Neuronal stem cell (in vitro differentiated cells): ENCODE results near the gene PLEKHA5.

ENCODE experiments used
- DNase-seq: peaks from one replicate; pipeline ENCODE4 v3.0.0-alpha.2; 2013; ENCODE audit warnings: low spot score
- H2AFZ ChIP-seq: one replicate; pipeline ENCODE4 v1.6.1; 2013; ENCODE audit warnings: mild to moderate bottlenecking, low read length, inconsistent platforms
- H2AK5ac ChIP-seq: 2 replicates; pipeline ENCODE4 v1.6.1; 2013; ENCODE audit warnings: low read depth, mild to moderate bottlenecking, inconsistent platforms, low read length, moderate library complexity, mixed read lengths
- H2BK120ac ChIP-seq: 2 replicates; pipeline ENCODE4 v1.6.1; 2013; ENCODE audit warnings: low read depth, mild to moderate bottlenecking, inconsistent platforms, low read length, moderate library complexity, mixed read lengths
- H2BK12ac ChIP-seq: one replicate; pipeline ENCODE4 v1.6.1; 2013; ENCODE audit warnings: low read length, inconsistent platforms
- H2BK15ac ChIP-seq: 2 replicates; pipeline ENCODE4 v1.6.1; 2013; ENCODE audit warnings: mild to moderate bottlenecking, low read length, inconsistent platforms, mixed read lengths
- H2BK5ac ChIP-seq: one replicate; pipeline ENCODE4 v1.6.1; 2013; ENCODE audit warnings: inconsistent platforms, mild to moderate bottlenecking, low read length, moderate library complexity
- H3K14ac ChIP-seq: one replicate; pipeline ENCODE4 v1.6.1; 2013; ENCODE audit warnings: low read length, inconsistent platforms
- H3K18ac ChIP-seq: 2 replicates; pipeline ENCODE4 v1.6.1; 2013; ENCODE audit warnings: low read length, inconsistent platforms
- H3K23ac ChIP-seq: 2 replicates; pipeline ENCODE4 v1.6.1; 2013; ENCODE audit warnings: low read depth, mild to moderate bottlenecking, mixed read lengths, low read length, inconsistent platforms; ENCODE audit not compliant: poor library complexity
- H3K27ac ChIP-seq: replicated peaks from 3 replicates; pipeline ENCODE4 v1.5.1; 2013; ENCODE audit warnings: low read length, inconsistent platforms
- H3K27me3 ChIP-seq, 3 experiments: 2 replicates each; pipeline ENCODE4 v1.6.1; 2013; ENCODE audit warnings: low read length in 3 of 3, mild to moderate bottlenecking in 2 of 3, inconsistent platforms in 1 of 3, low read depth in 1 of 3, mixed read lengths in 1 of 3, moderate library complexity in 1 of 3; ENCODE audit not compliant: control insufficient read depth in 3 of 3, insufficient read depth in 3 of 3
- H3K36me3 ChIP-seq, 2 donors: replicated peaks in 1 of 2; 2 replicates each; pipeline ENCODE4 v1.6.1; 2013; ENCODE audit warnings: low read length in 2 of 2; ENCODE audit not compliant: control insufficient read depth in 2 of 2, insufficient read depth in 2 of 2
- H3K4ac ChIP-seq: 2 replicates; pipeline ENCODE4 v1.6.1; 2013; ENCODE audit warnings: inconsistent platforms, mild to moderate bottlenecking, low read length, moderate library complexity
- H3K4me1 ChIP-seq, 2 donors: 1 replicate in 1 of 2; 2 replicates in 1 of 2; pipeline ENCODE4 v1.6.1; 2013; ENCODE audit warnings: low read length in 2 of 2, low read depth in 1 of 2; ENCODE audit not compliant: control insufficient read depth in 2 of 2, insufficient read depth in 1 of 2
- H3K4me2 ChIP-seq: one replicate; pipeline ENCODE4 v1.6.1; 2013; ENCODE audit warnings: mild to moderate bottlenecking, low read length, inconsistent platforms; ENCODE audit not compliant: insufficient read depth, poor library complexity, severe bottlenecking
- H3K4me3 ChIP-seq, 2 donors: 2 replicates each; pipeline ENCODE4 v1.5.1; 2013; ENCODE audit warnings: low read length in 2 of 2, mild to moderate bottlenecking in 2 of 2, inconsistent platforms in 1 of 2, moderate library complexity in 1 of 2
- H3K79me1 ChIP-seq: one replicate; pipeline ENCODE4 v1.6.1; 2013; ENCODE audit warnings: low read depth, mild to moderate bottlenecking, inconsistent platforms, low read length, moderate library complexity
- H3K9ac ChIP-seq: one replicate; pipeline ENCODE4 v1.6.1; 2013; ENCODE audit warnings: mild to moderate bottlenecking, low read depth, low read length, inconsistent platforms; ENCODE audit not compliant: poor library complexity
- H3K9me3 ChIP-seq, 2 donors: replicated peaks in 1 of 2; 2 replicates each; pipeline versions ENCODE3 to v1.6.1; 2013; ENCODE audit warnings: low read length in 2 of 2, mild to moderate bottlenecking in 2 of 2, inconsistent platforms in 1 of 2, low read depth in 1 of 2, mixed read lengths in 1 of 2, moderate library complexity in 1 of 2; ENCODE audit not compliant: control insufficient read depth in 2 of 2, insufficient read depth in 1 of 2
- H4K8ac ChIP-seq: one replicate; pipeline ENCODE4 v1.6.1; 2013; ENCODE audit warnings: low read depth, mild to moderate bottlenecking, inconsistent platforms, low read length, moderate library complexity
- H4K91ac ChIP-seq: one replicate; pipeline ENCODE4 v1.6.1; 2013; ENCODE audit warnings: low read length, low read depth, mild to moderate bottlenecking, inconsistent platforms; ENCODE audit not compliant: poor library complexity
- WGBS, 2 donors: extraction: QIAGEN DNeasy Blood & Tissue Kit; methylation state at CpG; one replicate each; pipeline ENCODE4 v1.1.7; 2013; ENCODE audit warnings: missing lambda C conversion rate in 2 of 2, mixed read lengths in 1 of 2; ENCODE audit not compliant: insufficient read length in 2 of 2, insufficient replicate concordance in 1 of 2; ENCODE audit errors: extremely low coverage in 2 of 2; 5-methylcytosine and 5-hydroxymethylcytosine counted together

PLEKHA5 gene

DNA sequence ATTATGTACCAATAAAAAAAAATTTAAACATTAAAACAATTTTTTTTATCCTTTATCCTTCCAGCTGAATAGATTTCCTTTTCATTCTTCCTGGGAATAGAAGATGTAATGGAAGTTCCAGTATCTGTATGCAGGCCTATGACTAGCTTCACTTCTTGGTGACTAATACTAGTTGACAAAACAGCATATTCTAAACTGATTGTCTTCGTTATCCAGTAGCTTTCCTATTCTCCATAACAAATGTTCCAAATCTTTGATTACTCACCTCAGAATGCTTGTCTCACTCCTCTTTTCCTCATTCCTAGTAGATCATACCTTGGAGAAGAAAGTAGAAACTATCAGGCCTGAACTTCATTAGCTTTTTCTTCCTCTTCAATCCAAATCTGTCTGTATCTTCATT is 70.7 kb downstream of the PLEKHA5 start:
- no peaks in the 10 kb centered on the region for H3K27me3 ChIP-seq
- peaks cover 0 to 11% of the 10 kb centered on the region in 2 donors for H3K4me1 ChIP-seq
- peaks cover 0 to 3% of the 10 kb centered on the region in 2 donors for H3K36me3 ChIP-seq
- no peak overlapping the region for H3K14ac ChIP-seq
- H2BK120ac ChIP-seq, result no peak overlapping the region
- DNase-seq, result no peak
- no peak overlapping the region for H2AK5ac ChIP-seq
- H2BK5ac ChIP-seq, result no peak overlapping the region
- H3K4ac ChIP-seq, result no peak overlapping the region
- no peak overlapping the region for H3K9ac ChIP-seq
- H3K4me2 ChIP-seq, result no peak overlapping the region
- WGBS, 2 donors, result no CpG with 5 or more reads among the region's 1 CpG
- no peak overlapping the region for H4K8ac ChIP-seq
- no peak overlapping the region for H3K4me3 ChIP-seq
- no peaks in the 10 kb centered on the region for H3K9me3 ChIP-seq
- no peak overlapping the region for H3K18ac ChIP-seq
- H3K23ac ChIP-seq, result no peak overlapping the region
- H4K91ac ChIP-seq, result no peak overlapping the region
- no peak overlapping the region for H2AFZ ChIP-seq
- no peak overlapping the region for H3K27ac ChIP-seq
- no peak overlapping the region for H2BK12ac ChIP-seq
- peaks cover 2% of the 10 kb centered on the region for H3K79me1 ChIP-seq
- no peak overlapping the region for H2BK15ac ChIP-seq

DNA sequence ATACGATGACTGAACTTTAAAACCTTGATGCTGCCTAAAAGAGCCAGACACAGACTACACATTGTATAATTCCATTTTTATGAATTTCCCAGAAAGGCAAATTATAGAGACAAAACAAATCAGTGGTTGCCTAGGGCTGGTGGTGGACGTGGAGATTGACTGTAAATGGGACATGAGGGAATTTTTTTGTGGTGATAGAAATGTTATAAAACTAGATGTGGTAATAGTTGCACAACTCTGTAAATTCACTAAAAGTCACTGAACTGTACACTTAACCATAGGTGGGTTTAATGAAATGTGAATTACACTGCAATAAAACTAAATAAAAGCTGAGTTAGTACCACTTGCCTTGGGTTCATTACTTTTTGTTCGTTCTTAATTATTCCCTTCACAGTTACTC is 72.1 kb downstream of the PLEKHA5 start:
- no CpG with 5 or more reads among the region's 3 CpGs for WGBS, 2 donors
- H3K36me3 ChIP-seq, result peaks cover 0 to 3% of the 10 kb centered on the region in 2 donors
- H2AFZ ChIP-seq, result no peak overlapping the region
- no peak overlapping the region for H2BK15ac ChIP-seq
- no peak for DNase-seq
- H3K79me1 ChIP-seq, result peaks cover 2% of the 10 kb centered on the region
- H3K4me2 ChIP-seq, result no peak overlapping the region
- H2AK5ac ChIP-seq, result no peak overlapping the region
- no peak overlapping the region for H2BK5ac ChIP-seq
- no peak overlapping the region for H4K8ac ChIP-seq
- H3K4me1 ChIP-seq, result peaks cover 0 to 11% of the 10 kb centered on the region in 2 donors
- H3K27ac ChIP-seq, result no peak overlapping the region
- H3K9ac ChIP-seq, result no peak overlapping the region
- no peak overlapping the region for H2BK120ac ChIP-seq
- no peak overlapping the region for H3K4ac ChIP-seq
- H4K91ac ChIP-seq, result no peak overlapping the region
- no peak overlapping the region for H3K4me3 ChIP-seq
- no peak overlapping the region for H2BK12ac ChIP-seq
- H3K18ac ChIP-seq, result no peak overlapping the region
- no peak overlapping the region for H3K23ac ChIP-seq
- no peak overlapping the region for H3K14ac ChIP-seq
- H3K27me3 ChIP-seq, result no peaks in the 10 kb centered on the region
- H3K9me3 ChIP-seq, result no peaks in the 10 kb centered on the region

DNA sequence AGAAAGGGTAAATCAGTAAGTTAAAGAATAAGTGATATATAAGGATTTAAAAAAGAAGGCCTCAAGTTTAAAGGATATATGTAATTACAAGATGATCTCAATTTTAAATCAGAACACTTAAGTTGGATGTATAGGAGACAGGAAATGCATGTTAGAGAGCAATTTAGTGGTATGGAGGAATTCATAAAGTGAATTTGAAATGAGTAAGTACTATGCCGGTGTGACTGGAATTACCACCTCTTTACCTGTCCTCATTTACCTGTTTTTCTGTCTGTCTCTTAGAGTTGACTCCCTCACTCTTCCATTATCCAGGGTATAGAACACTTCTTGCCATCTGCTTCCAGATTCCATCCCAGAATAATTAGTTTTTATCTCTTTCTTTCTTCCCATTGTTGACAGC is 73.5 kb downstream of the PLEKHA5 start:
- no peak overlapping the region for H3K9ac ChIP-seq
- no peak overlapping the region for H3K27ac ChIP-seq
- no peak overlapping the region for H2AK5ac ChIP-seq
- H3K14ac ChIP-seq, result no peak overlapping the region
- no peaks in the 10 kb centered on the region for H3K27me3 ChIP-seq
- no peak overlapping the region for H2BK12ac ChIP-seq
- no peak overlapping the region for H3K4me3 ChIP-seq
- no peak overlapping the region for H2BK15ac ChIP-seq
- H3K4me1 ChIP-seq, result peaks cover 0 to 5% of the 10 kb centered on the region in 2 donors
- no peak overlapping the region for H3K18ac ChIP-seq
- H3K9me3 ChIP-seq, result no peaks in the 10 kb centered on the region
- no peak overlapping the region for H4K91ac ChIP-seq
- H3K36me3 ChIP-seq, result peaks cover 0 to 6% of the 10 kb centered on the region in 2 donors
- no peak overlapping the region for H4K8ac ChIP-seq
- no peak overlapping the region for H3K4ac ChIP-seq
- H3K4me2 ChIP-seq, result no peak overlapping the region
- H3K23ac ChIP-seq, result no peak overlapping the region
- no peak overlapping the region for H2BK5ac ChIP-seq
- no peak overlapping the region for H2BK120ac ChIP-seq
- no CpG with 5 or more reads among the region's 1 CpG for WGBS, 2 donors
- DNase-seq, result no peak
- no peaks in the 10 kb centered on the region for H3K79me1 ChIP-seq
- H2AFZ ChIP-seq, result no peak overlapping the region

DNA sequence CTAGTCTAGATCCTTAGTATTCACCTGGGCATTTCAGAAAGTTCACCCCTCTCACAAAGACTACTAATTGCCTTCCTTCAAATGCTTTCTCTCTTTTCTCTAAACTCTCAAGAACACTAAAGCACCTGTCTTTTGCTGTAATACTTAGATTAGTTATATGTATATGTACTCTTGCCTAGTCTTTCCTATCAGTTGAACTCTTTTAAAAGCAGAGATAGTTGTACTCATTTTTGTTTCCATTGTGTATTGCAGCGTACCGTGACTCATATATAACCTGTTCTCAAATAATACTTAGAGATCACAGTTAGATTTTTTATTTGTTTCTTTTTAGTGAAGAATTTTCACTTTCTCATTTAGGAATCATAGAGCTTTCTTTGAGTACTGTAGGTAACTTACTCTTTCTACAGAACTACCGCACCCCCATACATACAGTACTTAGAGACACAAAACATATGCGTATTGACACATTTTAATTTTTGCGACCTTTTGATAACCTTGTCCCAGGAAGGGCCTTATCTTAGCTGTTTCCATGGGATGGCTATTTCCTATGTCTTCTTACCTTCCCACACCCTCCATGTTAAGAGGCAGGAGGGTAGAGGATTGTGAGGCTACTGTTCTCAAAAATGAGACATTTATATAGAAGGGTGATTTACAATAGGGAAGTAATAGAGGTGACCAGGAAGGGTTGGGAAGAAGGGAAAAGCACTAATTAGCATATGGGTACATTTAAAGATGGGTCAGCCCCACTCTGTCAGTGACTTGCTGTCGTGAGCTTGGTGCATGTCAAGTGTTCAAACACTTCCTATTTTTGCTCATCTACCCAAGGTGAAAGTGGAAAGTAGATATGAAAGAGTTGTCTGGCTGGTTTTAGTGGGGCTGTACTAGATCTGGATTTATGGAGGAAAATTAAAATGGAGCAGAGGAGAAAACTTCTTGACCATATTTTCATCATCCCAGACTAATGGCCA is 74.3 kb downstream of the PLEKHA5 start:
- Histone ChIP-seq H4K91ac (no peak overlapping the region), H2BK120ac (no peak overlapping the region), H4K8ac (no peak overlapping the region), H3K4me1 (peaks cover 0 to 5% of the 10 kb centered on the region in 2 donors), H3K9me3 (no peaks in the 10 kb centered on the region), H3K4me2 (no peak overlapping the region), H3K27me3 (no peaks in the 10 kb centered on the region), H2BK5ac (no peak overlapping the region), H2BK12ac (no peak overlapping the region), H3K23ac (no peak overlapping the region), H3K27ac (no peak overlapping the region), H3K79me1 (no peaks in the 10 kb centered on the region), H2AK5ac (no peak overlapping the region), H3K14ac (no peak overlapping the region), H2BK15ac (no peak overlapping the region), H3K4ac (no peak overlapping the region), H3K18ac (no peak overlapping the region), H2AFZ (no peak overlapping the region), H3K36me3 (peaks cover 0 to 6% of the 10 kb centered on the region in 2 donors), H3K4me3 (no peak overlapping the region), H3K9ac (no peak overlapping the region)
- DNase-seq, result no peak
- WGBS, 2 donors, result no CpG with 5 or more reads among the region's 6 CpGs
